Stimulated activated CD8-positive, alpha-beta memory T cell treated with anti-CD3 and anti-CD28 coated beads, Interleukin-4, amount 100 ng/mL, for 1 hour (primary cell): ENCODE measurements around the gene GRIA2.
"Not testable (repeated sequence)": the region's sequence is repeated elsewhere in the genome, so short reads cannot be mapped to it uniquely, and the experiment has no call there.

ENCODE experiments used
- DNase-seq, 2 donors: peaks; one replicate each; pipeline ENCODE4 v3.0.0-alpha.2; 2020; ENCODE audit warnings: low read depth in 2 of 2, low spot score in 1 of 2

GRIA2 gene

GRCh38 chr4:157258165-157258564 is 37.6 kb downstream of the GRIA2 start:
- DNase-seq: not testable (repeated sequence)

GRCh38 chr4:157265281-157265680 is 44.8 kb downstream of the GRIA2 start:
- no peak for DNase-seq

- no peak for DNase-seq
Measured at GRCh38 chr4:157270108-157270507, 49.6 kb downstream of the GRIA2 start.

GRCh38 chr4:157270552-157270951 is 50.0 kb downstream of the GRIA2 start:
- DNase-seq: no peak

- no peak for DNase-seq
Measured at GRCh38 chr4:157271166-157271869, 50.8 kb downstream of the GRIA2 start.

- no peak for DNase-seq
Measured at GRCh38 chr4:157280673-157281072, 60.1 kb downstream of the GRIA2 start.

- DNase-seq: no peak
Measured at GRCh38 chr4:157282019-157282418, 61.5 kb downstream of the GRIA2 start.

GRCh38 chr4:157287445-157287844 is 66.9 kb downstream of the GRIA2 start:
- no peak for DNase-seq

GRCh38 chr4:157290622-157291021 is 70.1 kb downstream of the GRIA2 start:
- DNase-seq: no peak

- DNase-seq: no peak
Measured at GRCh38 chr4:157291071-157291470, 70.5 kb downstream of the GRIA2 start.

GRCh38 chr4:157293673-157294072 is 73.1 kb downstream of the GRIA2 start:
- no peak for DNase-seq

GRCh38 chr4:157294575-157294974 is 74.0 kb downstream of the GRIA2 start:
- DNase-seq: no peak

- DNase-seq: no peak
Measured at GRCh38 chr4:157300701-157301100, 80.2 kb downstream of the GRIA2 start.

GRCh38 chr4:157303471-157303960 is 83.0 kb downstream of the GRIA2 start:
- DNase-seq: no peak

- DNase-seq: no peak
Measured at GRCh38 chr4:157304769-157305168, 84.2 kb downstream of the GRIA2 start.

GRCh38 chr4:157312702-157313101 is 92.2 kb downstream of the GRIA2 start:
- DNase-seq: no peak

- DNase-seq: no peak
Measured at GRCh38 chr4:157314906-157315305, 94.4 kb downstream of the GRIA2 start.

- no peak for DNase-seq
Measured at GRCh38 chr4:157315968-157316367, 95.4 kb downstream of the GRIA2 start.

- DNase-seq: no peak
Measured at GRCh38 chr4:157320092-157320491, 99.6 kb downstream of the GRIA2 start.

- no peak for DNase-seq
Measured at GRCh38 chr4:157327666-157328065, 107.1 kb downstream of the GRIA2 start.

GRCh38 chr4:157357887-157358286 is 137.4 kb downstream of the GRIA2 start:
- no peak for DNase-seq

- no peak for DNase-seq
Measured at GRCh38 chr4:157358439-157358838, 137.9 kb downstream of the GRIA2 start.

GRCh38 chr4:157358851-157359250 is 138.3 kb downstream of the GRIA2 start:
- DNase-seq: no peak
